ENCODE data around the gene DAPK1.

DAPK1 gene

GRCh38 chr9:87469793-87470465, 27.7 kb upstream of the DAPK1 start:
- H3K4me3 ChIP-seq (ENCODE audit: insufficient read depth in 1 of 2, low read depth in 1 of 2, low read length in 2 of 2), result no peak overlapping the region
- H2BK12ac ChIP-seq (ENCODE audit: low read length in 2 of 2), result no peak overlapping the region
- H2BK15ac ChIP-seq (ENCODE audit: low read depth, poor library complexity, severe bottlenecking), result no peak overlapping the region
- peaks cover 0 to 2% of the 10 kb centered on the region in 2 experiments for H3K27me3 ChIP-seq (ENCODE audit: control insufficient read depth in 1 of 2, insufficient read depth in 1 of 2, low read length in 2 of 2)
- no peak overlapping the region for H3K18ac ChIP-seq (ENCODE audit: low read depth in 1 of 2, low read length in 2 of 2)
- H3K9ac ChIP-seq (ENCODE audit: low read length), result no peak overlapping the region
- no peak overlapping the region for H4K8ac ChIP-seq (ENCODE audit: low read length)
- 69% methylated on average over 3 of the region's 3 CpGs for WGBS
- H3K14ac ChIP-seq (ENCODE audit: low read length in 2 of 2), result no peak overlapping the region
- H3K27ac ChIP-seq (ENCODE audit: low read length, poor library complexity, severe bottlenecking), result no peak overlapping the region
- no peak overlapping the region for H2AFZ ChIP-seq (ENCODE audit: low read depth, low read length)
- no peak overlapping the region for H3K4ac ChIP-seq (ENCODE audit: low read depth in 1 of 2, low read length in 2 of 2)
- H2AK5ac ChIP-seq (ENCODE audit: low read length, severe bottlenecking), result no peak overlapping the region
- H4K91ac ChIP-seq (ENCODE audit: low read length), result no peak overlapping the region
- H3K4me2 ChIP-seq (ENCODE audit: low read length, poor library complexity, severe bottlenecking), result no peak overlapping the region
- H3K9me3 ChIP-seq (ENCODE audit: control insufficient read depth, low read length), result no peaks in the 10 kb centered on the region
- H3K4me1 ChIP-seq (ENCODE audit: control insufficient read depth, insufficient read depth, low read depth, low read length), result no peaks in the 10 kb centered on the region
- no peak overlapping the region for H2BK5ac ChIP-seq (ENCODE audit: low read depth, low read length, poor library complexity, severe bottlenecking)
- DNase-seq, result no peak
- no peak overlapping the region for H2BK120ac ChIP-seq (ENCODE audit: low read depth, low read length)
- no peak overlapping the region for H3K23ac ChIP-seq (ENCODE audit: low read length in 2 of 2)
- H3K79me1 ChIP-seq (replicated peaks; ENCODE audit: low read length, poor library complexity, severe bottlenecking), result no peaks in the 10 kb centered on the region
- no peaks in the 10 kb centered on the region for H3K36me3 ChIP-seq (ENCODE audit: control insufficient read depth in 1 of 2, insufficient read depth in 2 of 2, low read depth in 1 of 2, low read length in 2 of 2)

GRCh38 chr9:87471746-87472145, 25.9 kb upstream of the DAPK1 start:
- Histone ChIP-seq H4K91ac (ENCODE audit: low read length) (no peak overlapping the region), H3K14ac (ENCODE audit: low read length in 2 of 2) (no peak overlapping the region), H2BK120ac (ENCODE audit: low read depth, low read length) (no peak overlapping the region), H2BK5ac (ENCODE audit: low read depth, low read length, poor library complexity, severe bottlenecking) (no peak overlapping the region), H3K9ac (ENCODE audit: low read length) (no peak overlapping the region), H2BK12ac (ENCODE audit: low read length in 2 of 2) (no peak overlapping the region), H3K18ac (ENCODE audit: low read depth in 1 of 2, low read length in 2 of 2) (no peak overlapping the region), H3K23ac (ENCODE audit: low read length in 2 of 2) (no peak overlapping the region), H2BK15ac (ENCODE audit: low read depth, poor library complexity, severe bottlenecking) (no peak overlapping the region), H3K4me3 (ENCODE audit: insufficient read depth in 1 of 2, low read depth in 1 of 2, low read length in 2 of 2) (no peak overlapping the region), H3K27ac (ENCODE audit: low read length, poor library complexity, severe bottlenecking) (no peak overlapping the region), H3K36me3 (ENCODE audit: control insufficient read depth in 1 of 2, insufficient read depth in 2 of 2, low read depth in 1 of 2, low read length in 2 of 2) (no peaks in the 10 kb centered on the region), H3K27me3 (ENCODE audit: control insufficient read depth in 1 of 2, insufficient read depth in 1 of 2, low read length in 2 of 2) (peaks cover 0 to 2% of the 10 kb centered on the region in 2 experiments), H3K4me2 (ENCODE audit: low read length, poor library complexity, severe bottlenecking) (no peak overlapping the region), H3K4ac (ENCODE audit: low read depth in 1 of 2, low read length in 2 of 2) (no peak overlapping the region), H3K9me3 (ENCODE audit: control insufficient read depth, low read length) (no peaks in the 10 kb centered on the region), H2AFZ (ENCODE audit: low read depth, low read length) (no peak overlapping the region), H2AK5ac (ENCODE audit: low read length, severe bottlenecking) (no peak overlapping the region), H3K4me1 (ENCODE audit: control insufficient read depth, insufficient read depth, low read depth, low read length) (no peaks in the 10 kb centered on the region), H3K79me1 (replicated peaks; ENCODE audit: low read length, poor library complexity, severe bottlenecking) (no peaks in the 10 kb centered on the region), H4K8ac (ENCODE audit: low read length) (no peak overlapping the region)
- no peak for DNase-seq
- 80% methylated on average over 2 of the region's 2 CpGs for WGBS

- H2BK5ac ChIP-seq (ENCODE audit: low read depth, low read length, poor library complexity, severe bottlenecking), result no peak overlapping the region
- no peak overlapping the region for H3K27ac ChIP-seq (ENCODE audit: low read length, poor library complexity, severe bottlenecking)
These were observed 22.2 kb upstream of the DAPK1 start for GRCh38 chr9:87475463-87475862.

GRCh38 chr9:87478226-87478992, 19.3 kb upstream of the DAPK1 start:
- H3K4me2 ChIP-seq (ENCODE audit: low read length, poor library complexity, severe bottlenecking), result no peak overlapping the region
- WGBS, result 91% methylated on average over 7 of the region's 7 CpGs

More at GRCh38 chr9:87475463-87475862, 22.2 kb upstream of the DAPK1 start:
- no peak overlapping the region for H4K8ac ChIP-seq (ENCODE audit: low read length)
- no peak overlapping the region for H3K9ac ChIP-seq (ENCODE audit: low read length)
- no peak overlapping the region for H3K4me3 ChIP-seq (ENCODE audit: insufficient read depth in 1 of 2, low read depth in 1 of 2, low read length in 2 of 2)
- no peak overlapping the region for H2BK15ac ChIP-seq (ENCODE audit: low read depth, poor library complexity, severe bottlenecking)
- no peak overlapping the region for H3K4ac ChIP-seq (ENCODE audit: low read depth in 1 of 2, low read length in 2 of 2)
- no peaks in the 10 kb centered on the region for H3K27me3 ChIP-seq (ENCODE audit: control insufficient read depth in 1 of 2, insufficient read depth in 1 of 2, low read length in 2 of 2)
- H2AK5ac ChIP-seq (ENCODE audit: low read length, severe bottlenecking), result no peak overlapping the region
- no peak overlapping the region for H4K91ac ChIP-seq (ENCODE audit: low read length)
- H3K79me1 ChIP-seq (replicated peaks; ENCODE audit: low read length, poor library complexity, severe bottlenecking), result no peaks in the 10 kb centered on the region
- no peak overlapping the region for H3K14ac ChIP-seq (ENCODE audit: low read length in 2 of 2)
- no peak overlapping the region for H2BK12ac ChIP-seq (ENCODE audit: low read length in 2 of 2)
- 100% methylated on average over 1 of the region's 2 CpGs for WGBS
- no peak overlapping the region for H2BK120ac ChIP-seq (ENCODE audit: low read depth, low read length)
- no peak overlapping the region for H3K23ac ChIP-seq (ENCODE audit: low read length in 2 of 2)
- no peaks in the 10 kb centered on the region for H3K36me3 ChIP-seq (ENCODE audit: control insufficient read depth in 1 of 2, insufficient read depth in 2 of 2, low read depth in 1 of 2, low read length in 2 of 2)
- H3K18ac ChIP-seq (ENCODE audit: low read depth in 1 of 2, low read length in 2 of 2), result no peak overlapping the region
- H3K9me3 ChIP-seq (ENCODE audit: control insufficient read depth, low read length), result no peaks in the 10 kb centered on the region
- H3K4me2 ChIP-seq (ENCODE audit: low read length, poor library complexity, severe bottlenecking), result no peak overlapping the region
- H3K4me1 ChIP-seq (ENCODE audit: control insufficient read depth, insufficient read depth, low read depth, low read length), result peaks cover 3% of the 10 kb centered on the region
- no peak overlapping the region for H2AFZ ChIP-seq (ENCODE audit: low read depth, low read length)
- DNase-seq, result no peak

More at GRCh38 chr9:87478226-87478992, 19.3 kb upstream of the DAPK1 start:
- Histone ChIP-seq H4K8ac (ENCODE audit: low read length) (no peak overlapping the region), H3K9me3 (ENCODE audit: control insufficient read depth, low read length) (no peaks in the 10 kb centered on the region), H3K18ac (ENCODE audit: low read depth in 1 of 2, low read length in 2 of 2) (no peak overlapping the region), H2AK5ac (ENCODE audit: low read length, severe bottlenecking) (no peak overlapping the region), H3K23ac (ENCODE audit: low read length in 2 of 2) (no peak overlapping the region), H2BK15ac (ENCODE audit: low read depth, poor library complexity, severe bottlenecking) (no peak overlapping the region), H3K9ac (ENCODE audit: low read length) (no peak overlapping the region), H3K4me3 (ENCODE audit: insufficient read depth in 1 of 2, low read depth in 1 of 2, low read length in 2 of 2) (no peak overlapping the region), H3K4me1 (ENCODE audit: control insufficient read depth, insufficient read depth, low read depth, low read length) (peaks cover 3% of the 10 kb centered on the region), H4K91ac (ENCODE audit: low read length) (no peak overlapping the region), H3K27me3 (ENCODE audit: control insufficient read depth in 1 of 2, insufficient read depth in 1 of 2, low read length in 2 of 2) (no peaks in the 10 kb centered on the region), H2BK120ac (ENCODE audit: low read depth, low read length) (no peak overlapping the region), H3K36me3 (ENCODE audit: control insufficient read depth in 1 of 2, insufficient read depth in 2 of 2, low read depth in 1 of 2, low read length in 2 of 2) (no peaks in the 10 kb centered on the region), H3K27ac (ENCODE audit: low read length, poor library complexity, severe bottlenecking) (no peak overlapping the region), H2AFZ (ENCODE audit: low read depth, low read length) (no peak overlapping the region), H3K4ac (ENCODE audit: low read depth in 1 of 2, low read length in 2 of 2) (no peak overlapping the region), H3K14ac (ENCODE audit: low read length in 2 of 2) (no peak overlapping the region), H2BK5ac (ENCODE audit: low read depth, low read length, poor library complexity, severe bottlenecking) (no peak overlapping the region), H3K79me1 (replicated peaks; ENCODE audit: low read length, poor library complexity, severe bottlenecking) (no peaks in the 10 kb centered on the region), H2BK12ac (ENCODE audit: low read length in 2 of 2) (no peak overlapping the region)
- no peak for DNase-seq

Measured in mesenchymal stem cell (in vitro differentiated cells and primary cell).